Measurements from ENCODE around the gene MMP27. TPM values are rescaled to one million over a fixed set of nuclear protein-coding genes. Genes with fewer than 3 reads are reported as not detected.

MMP27 gene
- total RNA-seq, 4 donors from 2014 or later, result 0.68 to 2.6 TPM; not detected in 2

DNA sequence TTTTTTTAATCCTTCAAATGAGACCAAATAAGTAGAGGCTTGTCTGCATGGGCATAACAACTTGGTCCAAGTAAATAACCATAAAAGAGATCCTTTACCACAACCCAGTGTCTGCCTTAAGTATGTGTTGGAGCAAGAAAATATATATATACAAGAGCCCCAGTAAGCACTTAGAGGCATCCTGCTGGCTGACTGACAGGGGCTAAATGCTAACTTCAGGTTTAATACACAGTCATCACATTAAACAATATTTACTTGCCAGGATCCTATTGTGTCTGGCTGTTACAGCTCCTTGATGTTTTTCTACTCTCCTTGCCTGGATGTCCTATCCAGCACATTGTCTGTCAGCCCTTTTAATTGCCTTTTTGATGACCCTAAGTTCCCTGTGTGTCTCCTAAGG lies 43.0 kb downstream of the MMP27 start:
- TF ChIP-seq CTCF (IDR thresholded peaks at IDR 0.05; ENCODE audit: low read depth), result no peak

GRCh38 chr11:102661040-102661439 lies 44.5 kb downstream of the MMP27 start:
- TF ChIP-seq CTCF (IDR thresholded peaks at IDR 0.05; ENCODE audit: low read depth), result no peak

DNA sequence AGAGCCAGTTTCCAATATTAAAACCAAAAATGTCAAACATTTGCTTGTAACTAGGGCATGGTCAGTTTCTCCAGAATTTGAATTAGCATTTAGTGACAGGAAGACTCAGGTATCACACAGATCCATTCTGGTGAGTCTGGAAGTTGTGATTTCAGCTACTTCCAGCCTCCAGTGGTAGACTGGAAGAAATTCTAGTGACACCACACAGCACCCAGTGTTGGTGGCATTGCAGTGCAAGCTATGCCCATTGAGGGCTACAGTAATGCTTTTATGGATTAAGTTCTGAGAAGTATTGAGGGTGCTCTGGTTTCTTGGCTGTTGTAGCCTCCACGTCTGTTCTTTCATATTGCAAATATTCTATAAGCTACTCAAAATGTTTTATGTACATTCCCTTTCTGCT lies 49.0 kb downstream of the MMP27 start:
- TF ChIP-seq CTCF (IDR thresholded peaks at IDR 0.05; ENCODE audit: low read depth), result no peak

DNA sequence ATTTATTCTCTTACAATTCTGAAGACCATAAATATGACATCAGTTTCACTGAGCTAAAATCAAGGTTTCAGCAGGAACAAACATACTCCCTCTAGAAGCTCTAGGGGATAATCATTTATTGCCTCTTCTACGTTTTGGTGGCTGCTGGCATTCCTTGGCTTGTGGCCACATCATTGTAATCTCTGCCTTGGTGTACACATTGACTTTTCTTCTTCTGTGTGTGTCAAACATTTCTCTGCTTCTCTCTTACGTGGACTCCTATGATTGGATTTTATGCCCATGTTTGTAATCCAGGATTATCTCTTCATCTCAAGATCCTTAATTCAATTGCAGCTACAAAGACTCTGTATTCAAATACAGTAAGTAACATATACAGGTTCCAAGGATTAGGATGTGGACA lies 50.0 kb downstream of the MMP27 start:
- TF ChIP-seq CTCF (IDR thresholded peaks at IDR 0.05; ENCODE audit: low read depth), result no peak

- no peak for TF ChIP-seq CTCF (IDR thresholded peaks at IDR 0.05; ENCODE audit: low read depth)
Measured at GRCh38 chr11:102654761-102655160, 50.8 kb downstream of the MMP27 start.

DNA sequence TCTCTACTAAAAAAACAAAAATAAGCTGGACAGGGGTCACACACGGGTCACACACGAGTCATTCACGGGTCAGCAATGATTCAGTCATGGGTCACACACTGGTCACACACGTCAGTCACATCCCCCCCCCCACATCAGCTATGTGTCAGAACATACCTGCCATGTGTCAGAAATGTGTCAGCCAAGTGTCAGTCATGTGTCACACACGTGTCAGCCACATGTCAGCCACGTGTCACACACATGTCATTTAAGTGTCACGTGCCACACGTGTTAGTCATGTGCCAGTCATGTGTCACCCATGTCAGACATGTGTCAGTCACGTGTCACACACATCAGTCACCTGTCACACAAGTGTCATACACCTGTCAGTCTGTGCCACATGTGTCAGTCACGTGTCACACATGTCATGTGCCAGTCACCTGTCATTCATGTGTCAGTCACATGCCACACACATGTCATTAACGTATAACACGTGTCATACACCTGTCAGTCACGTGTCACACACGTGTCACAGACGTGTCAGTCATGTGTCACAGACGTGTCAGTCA lies 51.8 kb downstream of the MMP27 start:
- TF ChIP-seq CTCF (IDR thresholded peaks at IDR 0.05; ENCODE audit: low read depth), result no peak

GRCh38 chr11:102647430-102647829 lies 58.1 kb downstream of the MMP27 start:
- TF ChIP-seq CTCF (IDR thresholded peaks at IDR 0.05; ENCODE audit: low read depth), result no peak
